H1 (cell line): Measurements from ENCODE around the gene TRMT13. TPM values are rescaled to one million over a fixed set of nuclear protein-coding genes. Genes with fewer than 3 reads are reported as not detected.
A peak's percentile ranks its signal among the peaks of the same experiment; 100 is the strongest.

Experiments used
- CTCF ChIA-PET: fragments of 300-600 bp; sonication (Branson Sonifier 250); formaldehyde crosslinking; loops from one replicate; lab custom pipeline; 2021; ENCODE audit not compliant: partially characterized antibody; lab: Charles Lee
- POLR2A ChIA-PET: fragments of 300-600 bp; sonication (Branson Sonifier 250); formaldehyde crosslinking; loops from one replicate; lab custom pipeline; 2021; ENCODE audit warnings: inconsistent platforms; ENCODE audit not compliant: partially characterized antibody; lab: Charles Lee
- DNase-seq, 2 experiments: peaks; one replicate each; pipeline versions ENCODE4 v3.0.0 to v3.0.0-alpha.2; 2010 to 2022; ENCODE audit warnings: low spot score in 2 of 2, low read depth in 1 of 2, mixed read lengths in 1 of 2
- FAIRE-seq: peaks from 2 replicates; lab custom pipeline; 2011; peaks lifted over from hg19 to GRCh38; lab: Jason Lieb, UNC
- H2AFZ ChIP-seq: 2 replicates; pipeline ENCODE4 v1.8.1; 2012; ENCODE audit warnings: low read length, inconsistent platforms
- H2AK5ac ChIP-seq: 2 replicates; pipeline ENCODE4 v1.6.1; 2013; ENCODE audit warnings: low read depth, low read length
- H2BK120ac ChIP-seq: replicated peaks from 2 replicates; pipeline ENCODE3; 2013; ENCODE audit warnings: low read depth, low read length, inconsistent platforms
- H2BK12ac ChIP-seq: 2 replicates; pipeline ENCODE4 v1.6.1; 2013; ENCODE audit warnings: low read depth, low read length
- H2BK15ac ChIP-seq: 2 replicates; pipeline ENCODE4 v1.6.1; 2013; ENCODE audit warnings: low read length
- H2BK20ac ChIP-seq: 2 replicates; pipeline ENCODE4 v1.6.1; 2013; ENCODE audit warnings: low read length
- H2BK5ac ChIP-seq: 2 replicates; pipeline ENCODE4 v1.6.1; 2013; ENCODE audit warnings: low read depth, low read length
- H3K14ac ChIP-seq: 2 replicates; pipeline ENCODE4 v1.6.1; 2013; ENCODE audit warnings: inconsistent platforms; ENCODE audit not compliant: insufficient read length
- H3K18ac ChIP-seq: 2 replicates; pipeline ENCODE4 v1.6.1; 2013; ENCODE audit warnings: low read length; ENCODE audit errors: extremely low read depth
- H3K23ac ChIP-seq: 2 replicates; pipeline ENCODE4 v1.6.1; 2013; ENCODE audit warnings: inconsistent platforms; ENCODE audit not compliant: insufficient read length
- H3K23me2 ChIP-seq: 2 replicates; pipeline ENCODE4 v1.6.1; 2013; ENCODE audit warnings: low read depth, low read length
- H3K27ac ChIP-seq: 2 replicates; pipeline ENCODE4 v1.6.1; 2011; ENCODE audit warnings: low read depth, low read length, inconsistent platforms
- H3K27me3 ChIP-seq, 4 experiments: replicated peaks in 1 of 4; 1 replicate in 1 of 4; 2 replicates in 3 of 4; pipeline versions ENCODE4 v1.6.1 to v1.8.1; 2011 to 2013; ENCODE audit warnings: low read length in 3 of 4, mild to moderate bottlenecking in 3 of 4, inconsistent platforms in 2 of 4, mixed read lengths in 2 of 4, moderate library complexity in 1 of 4; ENCODE audit not compliant: control insufficient read depth in 3 of 4, insufficient read depth in 3 of 4; ENCODE audit errors: extremely low read depth in 1 of 4
- H3K36me3 ChIP-seq, 4 experiments: 2 replicates each; pipeline versions ENCODE4 v1.6.1 to v1.8.1; 2011 to 2013; ENCODE audit warnings: mild to moderate bottlenecking in 4 of 4, low read length in 3 of 4, moderate library complexity in 2 of 4, control low read depth in 1 of 4, inconsistent platforms in 1 of 4; ENCODE audit not compliant: insufficient read depth in 4 of 4, control insufficient read depth in 2 of 4
- H3K4ac ChIP-seq: replicated peaks from 2 replicates; pipeline ENCODE3; 2013; ENCODE audit warnings: low read length, low read depth, mixed read lengths, inconsistent platforms; ENCODE audit not compliant: insufficient read length
- H3K4me1 ChIP-seq, 4 experiments: replicated peaks in 1 of 4; 1 replicate in 1 of 4; 2 replicates in 3 of 4; pipeline versions ENCODE4 v1.6.1 to v1.8.1; 2011 to 2013; ENCODE audit warnings: low read length in 3 of 4, inconsistent platforms in 2 of 4, mixed read lengths in 1 of 4; ENCODE audit not compliant: insufficient read depth in 4 of 4, control insufficient read depth in 3 of 4
- H3K4me2 ChIP-seq, 2 experiments: 2 replicates each; pipeline versions ENCODE4 v1.6.1 to v1.8.1; 2011 to 2013; ENCODE audit warnings: low read depth in 2 of 2, low read length in 2 of 2, control low read depth in 1 of 2, inconsistent platforms in 1 of 2, mild to moderate bottlenecking in 1 of 2; ENCODE audit not compliant: insufficient read depth in 1 of 2
- H3K4me3 ChIP-seq, 4 experiments: fragments of 200-600, 300-600 bp in 1 of 4; sonication (generic), shearing (Covaris generic), sonication (Bioruptor Twin) in 1 of 4; 2 replicates each; pipeline versions ENCODE4 v1.5.1 to v1.8.1; 2011 to 2016; ENCODE audit warnings: low read length in 4 of 4, low read depth in 3 of 4, control low read depth in 2 of 4, inconsistent platforms in 2 of 4, mild to moderate bottlenecking in 2 of 4, mixed read lengths in 1 of 4, moderate library complexity in 1 of 4; ENCODE audit not compliant: insufficient read depth in 2 of 4; ENCODE audit errors: extremely low read depth in 1 of 4
- H3K56ac ChIP-seq: replicated peaks from 2 replicates; pipeline ENCODE3; 2013; ENCODE audit warnings: low read depth, mild to moderate bottlenecking, mixed read lengths, low read length, inconsistent platforms; ENCODE audit not compliant: insufficient read length
- H3K79me1 ChIP-seq: 2 replicates; pipeline ENCODE4 v1.6.1; 2013; ENCODE audit warnings: low read depth, low read length, control low read depth
- H3K79me2 ChIP-seq, 2 experiments: 2 replicates each; pipeline versions ENCODE4 v1.6.1 to v1.8.1; 2012 to 2013; ENCODE audit warnings: low read length in 2 of 2, mild to moderate bottlenecking in 2 of 2, inconsistent platforms in 1 of 2; ENCODE audit not compliant: insufficient read depth in 2 of 2, control insufficient read depth in 1 of 2
- H3K9ac ChIP-seq, 4 experiments: replicated peaks in 1 of 4; 1 replicate in 1 of 4; 2 replicates in 3 of 4; pipeline versions ENCODE4 v1.6.1 to v1.8.1; 2011 to 2013; ENCODE audit warnings: low read depth in 3 of 4, low read length in 3 of 4, control low read depth in 2 of 4, mild to moderate bottlenecking in 2 of 4, moderate library complexity in 2 of 4, inconsistent platforms in 1 of 4; ENCODE audit errors: extremely low read depth in 1 of 4
- H3K9me3 ChIP-seq, 2 experiments: 2 replicates each; pipeline versions ENCODE4 v1.6.1 to v1.8.1; 2012 to 2013; ENCODE audit warnings: mild to moderate bottlenecking in 2 of 2, moderate library complexity in 2 of 2, control low read depth in 1 of 2, inconsistent platforms in 1 of 2, low read depth in 1 of 2, low read length in 1 of 2, mixed read lengths in 1 of 2; ENCODE audit not compliant: insufficient read depth in 2 of 2
- H4K20me1 ChIP-seq, 2 experiments: replicated peaks in 1 of 2; 2 replicates each; pipeline versions ENCODE3 to v1.8.1; 2011 to 2013; ENCODE audit warnings: inconsistent platforms in 2 of 2, low read length in 2 of 2, mild to moderate bottlenecking in 1 of 2; ENCODE audit not compliant: insufficient read depth in 2 of 2, control insufficient read depth in 1 of 2
- H4K5ac ChIP-seq: 2 replicates; pipeline ENCODE4 v1.6.1; 2013; ENCODE audit warnings: low read length, low read depth, mixed read lengths, inconsistent platforms; ENCODE audit not compliant: insufficient read length
- H4K8ac ChIP-seq: 2 replicates; pipeline ENCODE4 v1.8.0; 2013; ENCODE audit warnings: mild to moderate bottlenecking, moderate library complexity, low read length, inconsistent platforms; ENCODE audit not compliant: insufficient read depth; ENCODE audit errors: extremely low read depth
- H4K91ac ChIP-seq: replicated peaks from 2 replicates; pipeline ENCODE3; 2013; ENCODE audit warnings: low read length, mixed read lengths, inconsistent platforms; ENCODE audit not compliant: insufficient read length
- EZH2 ChIP-seq: fragments of 200-600 bp; sonication (generic); IDR thresholded peaks from 2 replicates; pipeline ENCODE4 v1.7.1; 2012; ENCODE audit warnings: low read depth, mild to moderate bottlenecking, moderate library complexity, low read length, inconsistent platforms; ENCODE audit not compliant: severe bottlenecking
- KDM5A ChIP-seq: fragments of 200-600 bp; IDR thresholded peaks from 2 replicates; pipeline ENCODE4 v1.7.1; 2012; ENCODE audit warnings: mild to moderate bottlenecking, low read length, inconsistent platforms, mixed read lengths
- MAFK ChIP-seq: IDR thresholded peaks from 2 replicates; pipeline ENCODE4 v1.6.1; 2012; ENCODE audit warnings: low read depth, mild to moderate bottlenecking, improper control_type of control experiment, low read length
- SAP30 ChIP-seq: fragments of 300-600 bp; sonication (generic); IDR thresholded peaks from 2 replicates; pipeline ENCODE4 v1.7.1; 2012; ENCODE audit warnings: low read length, moderate library complexity, mild to moderate bottlenecking, inconsistent platforms; ENCODE audit not compliant: insufficient read depth, insufficient replicate concordance
- SUZ12 ChIP-seq: fragments of 200-600 bp; sonication (generic); IDR thresholded peaks from 2 replicates; pipeline ENCODE4 v1.6.1; 2012; ENCODE audit warnings: mild to moderate bottlenecking, inconsistent platforms, low read length, moderate library complexity, mixed read lengths
- WGBS, 2 experiments: shearing (Covaris generic) in 1 of 2; methylation state at CpG; one replicate each; pipeline versions ENCODE4 v1.1.6 to v1.1.7; 2013 to 2015; ENCODE audit warnings: low lambda C conversion rate in 2 of 2, mixed read lengths in 2 of 2, inconsistent platforms in 1 of 2, low coverage in 1 of 2, missing lambda C conversion rate in 1 of 2; ENCODE audit not compliant: insufficient replicate concordance in 2 of 2, insufficient coverage in 1 of 2, insufficient read length in 1 of 2; ENCODE audit errors: extremely low coverage in 1 of 2, missing lambda C conversion rate in 1 of 2; 5-methylcytosine and 5-hydroxymethylcytosine counted together
- long read RNA-seq, 2 experiments: library from RNA in 1 of 2; library from capped mRNA in 1 of 2; stranded (forward); transcript quantifications; one replicate each; pipeline ENCODE4 v2.0.0, GENCODE V29; 2021; ENCODE audit warnings: inconsistent platforms in 1 of 2
- polyA minus RNA-seq, 3 experiments: library from RNA; depleted of rRNA, polyadenylated mRNA; stranded (reverse); fragments of >200 nt; gene quantifications; 1 replicate in 2 of 3; 2 replicates in 1 of 3; pipeline ENCODE4 v1.2.3, GENCODE V29; 2011
- polyA plus RNA-seq, 7 experiments: library from polyadenylated mRNA; depleted of rRNA in 3 of 7; stranded (reverse) in 5 of 7; unstranded in 2 of 7; fragments of >200 nt in 5 of 7; fragments of 200-250 nt in 2 of 7; gene quantifications; 1 replicate in 5 of 7; 2 replicates in 1 of 7; 4 replicates in 1 of 7; pipeline versions ENCODE4 v1.2.1 to v1.2.3, GENCODE V29; 2011 to 2013; ENCODE audit warnings: missing spikeins in 2 of 7, mixed read lengths in 2 of 7
- total RNA-seq: library from RNA; stranded (reverse); fragmentation: NEBNext Ultra II Directional; extraction: Animal tissue kit (Norgen Biotek cat#: 25700); gene quantifications from 2 replicates; pipeline ENCODE4 v1.2.1, GENCODE V29; 2021

TRMT13 gene, protein sequence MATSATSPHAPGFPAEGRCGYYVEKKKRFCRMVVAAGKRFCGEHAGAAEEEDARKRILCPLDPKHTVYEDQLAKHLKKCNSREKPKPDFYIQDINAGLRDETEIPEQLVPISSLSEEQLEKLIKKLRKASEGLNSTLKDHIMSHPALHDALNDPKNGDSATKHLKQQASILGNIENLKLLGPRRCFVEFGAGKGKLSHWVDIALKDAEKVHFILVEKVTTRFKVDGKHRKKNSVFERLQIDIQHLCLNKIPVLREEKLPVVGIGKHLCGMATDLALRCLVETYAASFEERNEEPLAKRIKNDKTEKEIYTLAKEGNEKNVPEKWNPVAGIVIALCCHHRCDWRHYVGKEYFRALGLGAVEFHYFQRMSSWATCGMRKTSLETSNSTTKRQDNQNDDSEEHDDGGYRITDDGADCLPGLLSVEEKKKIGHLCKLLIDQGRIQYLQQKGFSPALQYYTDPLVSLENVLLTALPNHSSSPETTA
- total RNA-seq (11.9 and 14.8 TPM in 2 replicates), polyA plus RNA-seq (2011; rRNA removed) (1.8 and 3.6 TPM in 2 replicates), polyA minus RNA-seq (2011; rRNA and poly(A)+ RNA removed) (2.3 and 5.6 TPM in 2 replicates)
- 7.0 TPM for polyA plus RNA-seq (2011; cell fraction: cytosol; rRNA removed)
- 3.2 TPM for polyA plus RNA-seq (2011; cell fraction: nucleus; rRNA removed)
- polyA plus RNA-seq (2012, experiment 1 of 2), result 5.6 to 12.3 TPM (median 6.1 TPM) in 4 replicates
- 0.83 TPM for polyA plus RNA-seq (2012, experiment 2 of 2)
- polyA plus RNA-seq (2013, experiment 1 of 2), result 13.3 TPM
- 9.9 TPM for polyA plus RNA-seq (2013, experiment 2 of 2)
- 5.4 TPM for polyA minus RNA-seq (2011; cell fraction: cytosol; rRNA and poly(A)+ RNA removed)
- 10.4 TPM for polyA minus RNA-seq (2011; cell fraction: nucleus; rRNA and poly(A)+ RNA removed)
- long read RNA-seq, experiment 1, partial matches to known transcripts, result 7 of 10 reads
- long read RNA-seq, experiment 1, other reads (novel, unspliced or antisense), result 3 of 10 reads
- long read RNA-seq, experiment 2, transcript TRMT13-202 (11 exons, 3,129 nt), result major isoform, 8 of 21 reads
- long read RNA-seq, experiment 2, partial matches to known transcripts, result 1 of 21 reads
- long read RNA-seq, experiment 2, other reads (novel, unspliced or antisense), result 12 of 21 reads

- H3K9ac ChIP-seq, result peak within 1 kb of the TSS; percentile 84 to 94 (median 91)
- peak within 1 kb of the TSS; percentile 96 for H2BK5ac ChIP-seq
- H2AK5ac ChIP-seq, result no peak within 1 kb of the TSS
- H2BK120ac ChIP-seq, result peak within 1 kb of the TSS; percentile 89
- peaks cover 0 to 8% (median 3%) of the 10 kb centered on the region in 4 experiments; a peak in 3 of 8 replicates for H3K36me3 ChIP-seq
- H3K14ac ChIP-seq, result no peak within 1 kb of the TSS
- H2AFZ ChIP-seq, result peak within 1 kb of the TSS; percentile 93
- ChIA-PET CTCF (interaction anchor here (0.9 to 1.2 kb wide), 2 partner anchors 11 to 324 kb away, joined by 3 to 4 read pairs; no protein-coding TSS in a partner anchor), POLR2A (interaction anchor here (0.6 to 1.3 kb wide), 17 partner anchors 9 to 762 kb away, joined by 3 to 7 read pairs (median 3); partner anchors contain the start of genes AGL, DBT, EXTL2 and RTCA)
- peak within 1 kb of the TSS; percentile 94 for H3K27ac ChIP-seq
- no peaks in the 10 kb centered on the region for H3K9me3 ChIP-seq
- H2BK12ac ChIP-seq, result peak within 1 kb of the TSS; percentile 45; the same call in 1 of the 2 replicates
- H3K4me2 ChIP-seq, result peak within 1 kb of the TSS; percentile 62 to 67
- no peak within 1 kb of the TSS for H3K4ac ChIP-seq
- peak; percentile 89 for FAIRE-seq
- H2BK20ac ChIP-seq, result no peak within 1 kb of the TSS
- H3K56ac ChIP-seq, result no peak within 1 kb of the TSS
- H3K18ac ChIP-seq, result peak within 1 kb of the TSS; percentile 92
- no peaks in the 10 kb centered on the region for H3K23me2 ChIP-seq
- peak within 1 kb of the TSS; percentile 99 for H4K5ac ChIP-seq
- H4K91ac ChIP-seq, result peak within 1 kb of the TSS; percentile 95
- DNase-seq, result peak; percentile 86 to 90
- peaks cover 9 to 61% of the 10 kb centered on the region in 2 experiments for H3K79me2 ChIP-seq
- H3K4me3 ChIP-seq, result peak within 1 kb of the TSS; percentile 79 to 96 (median 96)
- H3K23ac ChIP-seq, result no peak within 1 kb of the TSS
- no peaks in the 10 kb centered on the region for H3K27me3 ChIP-seq
- H3K4me1 ChIP-seq, result peaks cover 0 to 5% (median 0%) of the 10 kb centered on the region in 4 experiments; a peak in 2 of 7 replicates
- peak within 1 kb of the TSS; percentile 98 for H4K8ac ChIP-seq
- 2% methylated on average over 57 of the region's 57 CpGs; no CpG with 5 or more reads in 1 of the 2 experiments for WGBS, 2 experiments
- no peak within 1 kb of the TSS; the same call in 1 of the 2 replicates for H2BK15ac ChIP-seq
- no peaks in the 10 kb centered on the region; the same call in 1 of the 2 replicates for H3K79me1 ChIP-seq
- H4K20me1 ChIP-seq, result peaks cover 0 to 3% of the 10 kb centered on the region in 2 experiments
- no peak for TF ChIP-seq EZH2
- TF ChIP-seq SAP30, result peak; percentile 99
- TF ChIP-seq MAFK, result no peak
- no peak for TF ChIP-seq SUZ12
- TF ChIP-seq KDM5A, result peak; percentile 40
Measured at GRCh38 chr1:100132566-100133477, at the start of gene TRMT13, which contains the start of gene SASS6. TSS of gene TRMT13 (plus strand) at chr1:100133163. CDS start at chr1:100133169, 6 bp downstream. TSS of gene SASS6 (minus strand) at chr1:100132930. CDS start at chr1:100132814, 116 bp downstream.
